Lung (tissue), 12 donors: ENCODE measurements around the gene GBP6. TPM values are rescaled to one million over a fixed set of nuclear protein-coding genes. Genes with fewer than 3 reads are reported as not detected.
A peak's percentile ranks its signal among the peaks of the same experiment; 100 is the strongest.

Experiments
- ATAC-seq: fragments of 200-7000 bp; cut with Tn5 transposase; one replicate; pipeline ENCODE4 v1.9.1; 2020; ENCODE audit warnings: moderate number of reproducible peaks; ENCODE audit not compliant: insufficient read depth, low FRiP score
- DNase-seq, 3 donors: peaks; one replicate each; pipeline ENCODE4 v3.0.0-alpha.2; 2013 to 2017
- H3K27ac ChIP-seq, 2 donors: one replicate each; pipeline ENCODE4 v1.5.1; 2013; ENCODE audit warnings: mild to moderate bottlenecking in 2 of 2, moderate library complexity in 2 of 2, control low read depth in 1 of 2, inconsistent platforms in 1 of 2, low read depth in 1 of 2, low read length in 1 of 2
- H3K27me3 ChIP-seq, 3 donors: one replicate each; pipeline ENCODE4 v1.5.1; 2013; ENCODE audit warnings: low read length in 2 of 3; ENCODE audit not compliant: control insufficient read depth in 3 of 3, insufficient read depth in 3 of 3
- H3K36me3 ChIP-seq, 4 donors: one replicate each; pipeline ENCODE4 v1.5.1; 2013; ENCODE audit warnings: low read length in 4 of 4, mild to moderate bottlenecking in 1 of 4, moderate library complexity in 1 of 4; ENCODE audit not compliant: control insufficient read depth in 4 of 4, insufficient read depth in 4 of 4
- H3K4me1 ChIP-seq, 5 donors: one replicate each; pipeline ENCODE4 v1.5.1; 2013; ENCODE audit warnings: low read length in 5 of 5, mild to moderate bottlenecking in 2 of 5, moderate library complexity in 1 of 5; ENCODE audit not compliant: control insufficient read depth in 5 of 5, insufficient read depth in 5 of 5
- H3K4me3 ChIP-seq: one replicate; pipeline ENCODE4 v1.5.1; 2013; ENCODE audit warnings: mild to moderate bottlenecking, control low read depth, moderate library complexity
- H3K9ac ChIP-seq, 2 donors: one replicate each; pipeline ENCODE4 v1.5.1; 2013; ENCODE audit warnings: low read length in 2 of 2, control low read depth in 1 of 2; ENCODE audit not compliant: insufficient read depth in 1 of 2
- H3K9me3 ChIP-seq, 4 donors: one replicate each; pipeline ENCODE4 v1.5.1; 2013; ENCODE audit warnings: low read length in 3 of 4, mild to moderate bottlenecking in 1 of 4, moderate library complexity in 1 of 4; ENCODE audit not compliant: control insufficient read depth in 4 of 4, insufficient read depth in 3 of 4
- CTCF ChIP-seq: IDR thresholded peaks from 2 replicates; pipeline ENCODE4 v1.5.1; 2012; ENCODE audit warnings: mild to moderate bottlenecking; ENCODE audit errors: control extremely low read depth, extremely low read depth
- WGBS, 2 donors: extraction: QIAGEN DNeasy Blood & Tissue Kit; methylation state at CpG; one replicate each; pipeline ENCODE4 v1.1.7; 2013; 5-methylcytosine and 5-hydroxymethylcytosine counted together
- polyA plus RNA-seq, 2 donors: library from polyadenylated mRNA; stranded (reverse); fragments of 200-250 nt; gene quantifications; one replicate each; pipeline ENCODE4 v1.2.1, GENCODE V29; 2013
- total RNA-seq, 2 donors: library from RNA; depleted of rRNA in 1 of 2; stranded (reverse); fragments of >200 nt in 1 of 2; gene quantifications; one replicate each; pipeline ENCODE4 v1.2.1, GENCODE V29; 2014 to 2021
- donor health status: control.
- donor health status: control.
- donor health status: Bipolar disorder and iron deficiency.
- donor health status: healthy.
- donor health status: DM: yes; HTN: yes; CAD: no.

The GBP6 gene
- total and polyA plus RNA-seq, 4 donors = 0.61 to 1.3 (median 1.1) TPM

DNA sequence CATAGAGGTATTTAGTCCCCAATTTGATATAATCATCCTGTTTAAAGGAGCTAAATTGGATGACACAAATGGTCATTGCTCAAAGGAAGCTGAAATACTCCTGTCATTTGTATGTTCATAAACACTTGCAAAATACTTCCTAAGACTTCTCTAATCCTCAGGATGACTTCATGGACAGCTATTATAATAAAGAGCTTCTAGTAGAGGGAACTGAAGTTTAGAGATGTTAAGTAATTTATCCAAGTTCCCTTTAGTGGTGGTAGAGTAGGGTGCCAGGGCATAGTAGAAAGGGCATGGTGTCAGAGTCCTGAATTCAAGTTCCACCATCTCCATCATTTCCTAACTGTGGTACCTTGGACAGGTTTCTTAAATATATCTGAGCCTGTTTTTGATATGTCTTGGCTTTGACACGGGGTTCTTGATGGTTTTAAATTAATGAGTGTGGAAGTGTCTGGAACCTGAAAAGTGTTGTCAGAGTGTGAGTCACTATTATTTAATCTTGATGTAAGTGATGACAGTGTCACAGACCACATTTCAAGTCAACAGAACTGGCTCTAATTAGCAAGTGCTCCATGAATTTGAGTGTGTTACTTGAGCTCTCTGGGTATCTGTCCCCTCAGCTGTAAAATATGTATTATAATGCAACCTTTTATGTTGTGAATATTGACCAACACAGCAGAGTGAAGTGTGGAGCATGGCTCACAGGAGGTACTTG, 12.1 kb upstream of the GBP6 start:
- Histone ChIP-seq H3K9me3 (peaks cover 0 to 2% (median 0%) of the 10 kb centered on the region in 4 donors), H3K9ac (no peak overlapping the region), H3K4me3 (no peak overlapping the region), H3K4me1 (peaks cover 0 to 3% (median 0%) of the 10 kb centered on the region in 5 donors), H3K27me3 (no peaks in the 10 kb centered on the region), H3K27ac (peak overlapping the region in 1 of 2 donors; percentile 56), H3K36me3 (no peaks in the 10 kb centered on the region)
- WGBS, 2 donors = 25 to 75% methylated on average over 1 of the region's 1 CpG
- peak; percentile 47 for ATAC-seq
- no peak for DNase-seq
- no peak for TF ChIP-seq CTCF

DNA sequence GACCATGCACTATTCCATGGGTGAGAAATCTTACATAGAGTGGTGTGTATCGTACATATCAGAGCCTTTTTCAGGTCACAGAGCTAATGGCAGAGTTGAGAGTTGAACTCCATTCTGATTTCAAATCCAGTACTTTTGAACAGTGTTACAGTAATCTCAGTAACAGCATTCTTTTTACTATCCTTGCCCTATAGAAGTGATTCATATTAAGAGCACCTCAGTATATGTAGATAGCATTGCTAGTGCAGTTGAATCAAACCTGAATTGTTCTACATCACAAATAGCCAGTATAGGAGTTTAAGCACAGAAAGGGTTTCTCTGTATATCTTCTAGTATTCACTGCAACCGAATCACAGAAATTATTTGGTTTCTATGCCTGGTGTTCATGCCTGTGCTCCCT, 11.4 kb upstream of the GBP6 start:
- H3K27ac ChIP-seq = peak overlapping the region in 1 of 2 donors; percentile 56
- TF ChIP-seq CTCF = no peak
- 93 to 94% methylated on average over 2 of the region's 2 CpGs for WGBS, 2 donors
- no peak for DNase-seq
- peaks cover 0 to 3% (median 0%) of the 10 kb centered on the region in 5 donors for H3K4me1 ChIP-seq
- no peaks in the 10 kb centered on the region for H3K27me3 ChIP-seq
- no peak for ATAC-seq
- no peaks in the 10 kb centered on the region for H3K36me3 ChIP-seq
- H3K9ac ChIP-seq = no peak overlapping the region
- peaks cover 0 to 2% (median 0%) of the 10 kb centered on the region in 4 donors for H3K9me3 ChIP-seq
- no peak overlapping the region for H3K4me3 ChIP-seq

DNA sequence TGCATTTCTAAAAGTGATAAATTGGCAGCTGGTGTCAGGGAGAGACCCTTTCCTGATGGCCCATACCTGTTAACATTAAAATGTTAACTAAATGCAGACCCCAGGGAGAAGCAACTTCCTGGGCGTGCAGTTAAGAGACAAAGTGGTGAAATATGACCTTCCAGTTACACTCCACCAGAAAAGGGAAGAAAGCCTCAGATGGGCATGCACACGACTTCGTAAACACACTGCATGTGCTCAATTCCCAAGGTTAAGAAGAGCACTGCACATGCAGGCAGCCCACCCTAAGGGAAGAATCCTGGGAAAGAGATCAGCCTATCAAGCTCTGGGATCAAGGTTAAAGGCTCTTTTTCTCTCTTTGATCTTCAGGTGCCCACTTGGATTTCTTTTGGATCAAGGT, 9.7 kb upstream of the GBP6 start:
- Histone ChIP-seq H3K27ac (no peak overlapping the region), H3K9ac (no peak overlapping the region), H3K36me3 (no peaks in the 10 kb centered on the region), H3K4me1 (peaks cover 0 to 3% (median 0%) of the 10 kb centered on the region in 5 donors), H3K4me3 (no peak overlapping the region), H3K27me3 (no peaks in the 10 kb centered on the region), H3K9me3 (peaks cover 0 to 2% (median 0%) of the 10 kb centered on the region in 4 donors)
- DNase-seq (no peak), ATAC-seq (no peak)
- 35 to 67% methylated on average over 3 of the region's 3 CpGs for WGBS, 2 donors
- no peak for TF ChIP-seq CTCF

DNA sequence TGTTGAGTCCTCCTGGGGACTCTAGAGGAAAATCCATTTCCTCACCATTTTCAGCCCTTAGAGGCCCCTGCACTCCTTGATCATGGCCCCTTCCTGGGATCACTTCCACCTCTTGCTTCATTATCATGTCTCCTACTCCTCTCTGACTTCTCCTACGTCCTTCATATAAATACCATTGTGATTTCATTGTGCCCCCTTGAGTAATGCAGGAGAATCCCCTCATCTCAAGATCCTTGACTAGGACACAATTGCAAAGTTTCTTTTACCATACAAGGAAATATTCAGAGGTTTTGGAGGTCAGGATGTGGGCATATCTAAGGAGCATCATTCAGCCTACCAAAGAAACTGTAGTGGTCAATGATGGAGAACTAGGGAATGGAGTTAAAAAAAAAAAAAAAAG, 8.8 kb upstream of the GBP6 start:
- DNase-seq (no peak), ATAC-seq (no peak)
- H3K4me3 ChIP-seq = no peak overlapping the region
- H3K27me3 ChIP-seq = peaks cover 0 to 2% (median 0%) of the 10 kb centered on the region in 3 donors
- H3K9ac ChIP-seq = no peak overlapping the region
- peaks cover 0 to 2% (median 0%) of the 10 kb centered on the region in 4 donors for H3K9me3 ChIP-seq
- TF ChIP-seq CTCF = no peak
- H3K4me1 ChIP-seq = peaks cover 0 to 3% (median 0%) of the 10 kb centered on the region in 5 donors
- 46 to 79% methylated on average over 1 of the region's 1 CpG for WGBS, 2 donors
- no peaks in the 10 kb centered on the region for H3K36me3 ChIP-seq
- no peak overlapping the region for H3K27ac ChIP-seq
